Measurements from ENCODE around the gene PLEKHM3. TPM values are rescaled to one million over a fixed set of nuclear protein-coding genes. Genes with fewer than 3 reads are reported as not detected.

PLEKHM3 gene
- polyA plus RNA-seq, 2 of the 4 experiments (the other 2 are of a cell fraction): 2.9 to 6.5 TPM

DNA sequence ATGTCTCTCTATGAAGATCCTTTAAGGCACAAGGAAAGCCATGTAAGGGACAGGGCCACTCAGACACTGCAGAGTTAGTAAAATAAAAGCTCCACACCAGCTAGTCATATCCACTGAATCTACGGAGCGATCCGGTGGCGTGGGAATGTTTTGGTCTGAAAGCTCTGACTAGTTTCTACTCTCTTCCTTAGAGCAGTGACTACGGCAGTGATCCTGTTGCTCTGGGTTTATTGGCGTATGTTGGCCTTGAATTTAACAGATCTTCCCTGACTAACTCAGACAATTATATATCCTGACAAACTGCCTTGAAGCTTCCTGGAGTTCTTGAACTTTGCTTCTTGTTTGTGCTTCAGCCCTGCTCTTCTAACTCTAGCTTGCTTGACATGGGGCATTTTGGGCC, 140.3 kb downstream of the PLEKHM3 start:
- WGBS (ENCODE audit: missing lambda C conversion rate): 93% methylated on average over 6 of the region's 6 CpGs
- POLR2A ChIA-PET: no interaction called here
- CTCF ChIA-PET: interaction anchor here (0.8 kb wide), 1 partner anchor 155 kb away, joined by 4 read pairs; no protein-coding TSS in a partner anchor

DNA sequence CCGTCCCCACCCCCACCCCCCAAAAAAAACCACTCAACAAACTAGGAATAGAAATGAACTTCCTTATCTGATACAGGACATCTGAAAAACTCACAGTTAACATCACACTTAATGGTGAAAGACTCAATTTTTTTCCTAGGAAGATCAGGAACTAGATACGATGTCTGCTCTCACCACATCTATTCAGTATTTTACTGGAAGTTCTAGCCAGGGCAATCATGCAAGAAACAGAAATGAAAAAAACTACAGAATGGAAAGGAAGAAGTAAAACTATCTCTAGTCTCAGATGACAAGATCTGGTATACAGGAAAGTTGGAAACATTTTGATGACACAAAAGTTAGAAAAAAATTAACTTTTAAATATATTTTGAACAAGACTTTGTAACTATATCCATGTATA, 141.2 kb downstream of the PLEKHM3 start:
- no peak overlapping the region for H3K4me2 ChIP-seq
- DNase-seq (ENCODE audit: low read depth in 1 of 2, low spot score in 1 of 2) (no peak), FAIRE-seq (no peak), ATAC-seq (no peak)
- ChIA-PET POLR2A (no interaction called here), CTCF (no interaction called here)
- 78% methylated on average over 2 of the region's 2 CpGs for WGBS (ENCODE audit: missing lambda C conversion rate)
- no peak overlapping the region for H3K4me3 ChIP-seq
- H3K4me1 ChIP-seq: peaks cover 8% of the 10 kb centered on the region
- H3K27ac ChIP-seq: no peak overlapping the region
- H3K9me3 ChIP-seq: no peaks in the 10 kb centered on the region
- TF ChIP-seq CHD4 (IDR thresholded peaks at IDR 0.05; ENCODE audit: borderline replicate concordance) (no peak), MYC (IDR thresholded peaks at IDR 0.05; ENCODE audit: borderline replicate concordance, low read length) (no peak), HOXB5 (CRISPR knock-in tag; IDR thresholded peaks at IDR 0.05) (no peak)
- TF ChIP-seq, protein P1, sequence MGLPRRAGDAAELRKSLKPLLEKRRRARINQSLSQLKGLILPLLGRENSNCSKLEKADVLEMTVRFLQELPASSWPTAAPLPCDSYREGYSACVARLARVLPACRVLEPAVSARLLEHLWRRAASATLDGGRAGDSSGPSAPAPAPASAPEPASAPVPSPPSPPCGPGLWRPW (IDR thresholded peaks at IDR 0.05): no peak
- TF ChIP-seq, protein P2, sequence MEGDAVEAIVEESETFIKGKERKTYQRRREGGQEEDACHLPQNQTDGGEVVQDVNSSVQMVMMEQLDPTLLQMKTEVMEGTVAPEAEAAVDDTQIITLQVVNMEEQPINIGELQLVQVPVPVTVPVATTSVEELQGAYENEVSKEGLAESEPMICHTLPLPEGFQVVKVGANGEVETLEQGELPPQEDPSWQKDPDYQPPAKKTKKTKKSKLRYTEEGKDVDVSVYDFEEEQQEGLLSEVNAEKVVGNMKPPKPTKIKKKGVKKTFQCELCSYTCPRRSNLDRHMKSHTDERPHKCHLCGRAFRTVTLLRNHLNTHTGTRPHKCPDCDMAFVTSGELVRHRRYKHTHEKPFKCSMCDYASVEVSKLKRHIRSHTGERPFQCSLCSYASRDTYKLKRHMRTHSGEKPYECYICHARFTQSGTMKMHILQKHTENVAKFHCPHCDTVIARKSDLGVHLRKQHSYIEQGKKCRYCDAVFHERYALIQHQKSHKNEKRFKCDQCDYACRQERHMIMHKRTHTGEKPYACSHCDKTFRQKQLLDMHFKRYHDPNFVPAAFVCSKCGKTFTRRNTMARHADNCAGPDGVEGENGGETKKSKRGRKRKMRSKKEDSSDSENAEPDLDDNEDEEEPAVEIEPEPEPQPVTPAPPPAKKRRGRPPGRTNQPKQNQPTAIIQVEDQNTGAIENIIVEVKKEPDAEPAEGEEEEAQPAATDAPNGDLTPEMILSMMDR (IDR thresholded peaks at IDR 0.05): no peak

More for the DNA sequence above, 140.3 kb downstream of the PLEKHM3 start:
- FAIRE-seq (no peak), ATAC-seq (no peak), DNase-seq (ENCODE audit: low read depth in 1 of 2, low spot score in 1 of 2) (no peak)
- H3K27ac ChIP-seq: no peak overlapping the region
- H3K9me3 ChIP-seq: no peaks in the 10 kb centered on the region
- no peak overlapping the region for H3K4me3 ChIP-seq
- TF ChIP-seq, protein P3, sequence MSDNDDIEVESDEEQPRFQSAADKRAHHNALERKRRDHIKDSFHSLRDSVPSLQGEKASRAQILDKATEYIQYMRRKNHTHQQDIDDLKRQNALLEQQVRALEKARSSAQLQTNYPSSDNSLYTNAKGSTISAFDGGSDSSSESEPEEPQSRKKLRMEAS (IDR thresholded peaks at IDR 0.05): no peak
- TF ChIP-seq EHF (CRISPR knock-in tag; IDR thresholded peaks at IDR 0.05): no peak
- TF ChIP-seq TFCP2L1 (CRISPR knock-in tag; IDR thresholded peaks at IDR 0.05): no peak
- no peak for TF ChIP-seq RCOR1 (IDR thresholded peaks at IDR 0.05; ENCODE audit: low read depth, low read length)
- TF ChIP-seq CBX8 (IDR thresholded peaks at IDR 0.05): no peak
- TF ChIP-seq EHMT2 (IDR thresholded peaks at IDR 0.05; ENCODE audit: low read depth): no peak
- TF ChIP-seq FOSL2 (IDR thresholded peaks at IDR 0.05): no peak
- no peak for TF ChIP-seq FOSL2 (CRISPR knock-in tag; IDR thresholded peaks at IDR 0.05)
- no peak for TF ChIP-seq SMC3 (IDR thresholded peaks at IDR 0.05)
- TF ChIP-seq, protein P2 (IDR thresholded peaks at IDR 0.05): no peak
- TF ChIP-seq CHD2 (IDR thresholded peaks at IDR 0.05; ENCODE audit: low read length, partially characterized antibody): no peak
- no peak for TF ChIP-seq TP53 (CRISPR knock-in tag; IDR thresholded peaks at IDR 0.05)
- TF ChIP-seq, protein P4, sequence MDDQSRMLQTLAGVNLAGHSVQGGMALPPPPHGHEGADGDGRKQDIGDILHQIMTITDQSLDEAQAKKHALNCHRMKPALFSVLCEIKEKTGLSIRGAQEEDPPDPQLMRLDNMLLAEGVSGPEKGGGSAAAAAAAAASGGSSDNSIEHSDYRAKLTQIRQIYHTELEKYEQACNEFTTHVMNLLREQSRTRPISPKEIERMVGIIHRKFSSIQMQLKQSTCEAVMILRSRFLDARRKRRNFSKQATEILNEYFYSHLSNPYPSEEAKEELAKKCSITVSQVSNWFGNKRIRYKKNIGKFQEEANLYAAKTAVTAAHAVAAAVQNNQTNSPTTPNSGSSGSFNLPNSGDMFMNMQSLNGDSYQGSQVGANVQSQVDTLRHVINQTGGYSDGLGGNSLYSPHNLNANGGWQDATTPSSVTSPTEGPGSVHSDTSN (IDR thresholded peaks at IDR 0.05): no peak
- no peak for TF ChIP-seq KDM5A (IDR thresholded peaks at IDR 0.05)
- no peak for TF ChIP-seq RFX5 (IDR thresholded peaks at IDR 0.05)
- no peak for TF ChIP-seq ZSCAN20 (CRISPR knock-in tag; IDR thresholded peaks at IDR 0.05)
- H3K4me2 ChIP-seq: no peak overlapping the region
- no peaks in the 10 kb centered on the region; the same call in 2 of the 3 replicates for H3K4me1 ChIP-seq

Measured in A549 (cell line).